Measurements from ENCODE around the gene EPHB1. TPM values are rescaled to one million over a fixed set of nuclear protein-coding genes. Genes with fewer than 3 reads are reported as not detected.

The EPHB1 gene
- polyA plus RNA-seq, 3 donors = 0.06 to 0.55 TPM; not detected in 1

DNA sequence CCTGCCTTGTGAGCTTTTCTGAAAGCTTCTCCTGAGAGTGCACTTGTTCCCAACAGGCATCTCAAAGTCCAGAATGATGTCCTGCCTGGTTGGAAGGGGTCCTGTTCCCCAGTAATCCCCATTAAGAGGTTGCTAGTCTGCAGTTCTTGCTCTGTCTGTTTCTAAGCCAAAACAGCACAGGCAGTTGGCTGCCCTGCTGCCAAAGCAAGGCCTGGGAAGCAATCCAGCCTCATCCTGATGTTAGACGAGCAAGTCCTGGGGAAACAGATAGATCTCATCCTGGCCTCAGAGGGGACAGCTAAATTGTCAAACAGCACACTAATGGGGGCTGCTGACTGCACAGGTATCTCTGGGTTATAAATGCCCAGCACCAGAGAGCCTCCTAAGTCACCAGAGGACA lies 198.0 kb downstream of the EPHB1 start:
- 85% methylated on average over 1 of the region's 1 CpG for WGBS (ENCODE audit: insufficient coverage)
- no peak for DNase-seq

GRCh38 chr3:134998158-134998557 lies 203.1 kb downstream of the EPHB1 start:
- no peak overlapping the region for H2AFZ ChIP-seq (ENCODE audit: insufficient read depth, low read depth, low read length, poor library complexity, severe bottlenecking)
- intact Hi-C loops (cut with micrococcal nuclease) = no loop called here
- Mint-ChIP-seq H3K27ac (no peak overlapping the region), H3K4me1 (no peaks in the 10 kb centered on the region), H3K4me3 (no peak overlapping the region), H3K27me3 (ENCODE audit: low read depth in 3 of 3) (peaks cover 1 to 2% (median 2%) of the 10 kb centered on the region in 3 donors), H3K36me3 (no peaks in the 10 kb centered on the region), H3K9me3 (peaks cover 0 to 3% (median 2%) of the 10 kb centered on the region in 7 donors)
- H4K20me1 ChIP-seq (ENCODE audit: insufficient read depth, low read length) = no peaks in the 10 kb centered on the region
- H3K27me3 ChIP-seq (ENCODE audit: control insufficient read depth in 2 of 2, insufficient read depth in 2 of 2, low read length in 2 of 2) = no peaks in the 10 kb centered on the region
- TF ChIP-seq CTCF (IDR thresholded peaks at IDR 0.05) = no peak
- no peaks in the 10 kb centered on the region for H3K9me3 ChIP-seq (replicated peaks in 1 of 2; ENCODE audit: control insufficient read depth in 1 of 2, insufficient read depth in 1 of 2, low read length in 2 of 2)
- H3K36me3 ChIP-seq (replicated peaks in 1 of 2; ENCODE audit: control insufficient read depth in 1 of 2, insufficient read depth in 2 of 2, low read length in 2 of 2) = no peaks in the 10 kb centered on the region
- no peaks in the 10 kb centered on the region for H3K79me2 ChIP-seq (ENCODE audit: insufficient read depth, low read length)
- no peak overlapping the region for H3K4me3 ChIP-seq (replicated peaks in 1 of 3; ENCODE audit: low read depth in 2 of 3, low read length in 3 of 3)
- H3K4me1 ChIP-seq (ENCODE audit: control insufficient read depth in 1 of 2, insufficient read depth in 2 of 2, low read length in 2 of 2) = no peaks in the 10 kb centered on the region
- no peak overlapping the region for H3K4me2 ChIP-seq (replicated peaks; ENCODE audit: extremely low read depth, low read length, poor library complexity, severe bottlenecking)
- DNase-seq = no peak
- no peak overlapping the region for H3K9ac ChIP-seq (ENCODE audit: insufficient read depth, low read length, poor library complexity, severe bottlenecking)
- no peak overlapping the region for H3K27ac ChIP-seq (ENCODE audit: low read depth in 1 of 2, low read length in 2 of 2)

More for the DNA sequence above, 198.0 kb downstream of the EPHB1 start:
- Histone ChIP-seq H3K4me3 (replicated peaks in 1 of 3; ENCODE audit: low read depth in 2 of 3, low read length in 3 of 3) (no peak overlapping the region), H3K27ac (ENCODE audit: low read depth in 1 of 2, low read length in 2 of 2) (no peak overlapping the region), H3K9ac (ENCODE audit: insufficient read depth, low read length, poor library complexity, severe bottlenecking) (no peak overlapping the region), H2AFZ (ENCODE audit: insufficient read depth, low read depth, low read length, poor library complexity, severe bottlenecking) (no peak overlapping the region), H3K9me3 (replicated peaks in 1 of 2; ENCODE audit: control insufficient read depth in 1 of 2, insufficient read depth in 1 of 2, low read length in 2 of 2) (no peaks in the 10 kb centered on the region), H3K27me3 (ENCODE audit: control insufficient read depth in 2 of 2, insufficient read depth in 2 of 2, low read length in 2 of 2) (no peaks in the 10 kb centered on the region), H4K20me1 (ENCODE audit: insufficient read depth, low read length) (no peaks in the 10 kb centered on the region), H3K4me1 (ENCODE audit: control insufficient read depth in 1 of 2, insufficient read depth in 2 of 2, low read length in 2 of 2) (no peaks in the 10 kb centered on the region), H3K79me2 (ENCODE audit: insufficient read depth, low read length) (no peaks in the 10 kb centered on the region), H3K36me3 (replicated peaks in 1 of 2; ENCODE audit: control insufficient read depth in 1 of 2, insufficient read depth in 2 of 2, low read length in 2 of 2) (no peaks in the 10 kb centered on the region), H3K4me2 (replicated peaks; ENCODE audit: extremely low read depth, low read length, poor library complexity, severe bottlenecking) (no peak overlapping the region)
- Mint-ChIP-seq H3K9me3 (peaks cover 0 to 3% (median 0%) of the 10 kb centered on the region in 7 donors), H3K4me3 (no peak overlapping the region), H3K27me3 (ENCODE audit: low read depth in 3 of 3) (peaks cover 2 to 4% (median 3%) of the 10 kb centered on the region in 3 donors), H3K4me1 (peaks cover 2% of the 10 kb centered on the region), H3K36me3 (no peaks in the 10 kb centered on the region), H3K27ac (no peak overlapping the region)
- no peak for TF ChIP-seq CTCF (IDR thresholded peaks at IDR 0.05)
- intact Hi-C loops (cut with micrococcal nuclease) = no loop called here
